Stimulated activated CD4-positive, alpha-beta T cell treated with anti-CD3 and anti-CD28 coated beads, Interleukin-1b, Interleukin-23, amount 100 ng/mL, for 24 hours (primary cell): ENCODE data around the gene FGF3.

Experiments
- DNase-seq, 4 experiments: peaks; one replicate each; pipeline ENCODE4 v3.0.0-alpha.2; 2020; ENCODE audit warnings: low read depth in 4 of 4, low spot score in 1 of 4

The FGF3 gene

DNA sequence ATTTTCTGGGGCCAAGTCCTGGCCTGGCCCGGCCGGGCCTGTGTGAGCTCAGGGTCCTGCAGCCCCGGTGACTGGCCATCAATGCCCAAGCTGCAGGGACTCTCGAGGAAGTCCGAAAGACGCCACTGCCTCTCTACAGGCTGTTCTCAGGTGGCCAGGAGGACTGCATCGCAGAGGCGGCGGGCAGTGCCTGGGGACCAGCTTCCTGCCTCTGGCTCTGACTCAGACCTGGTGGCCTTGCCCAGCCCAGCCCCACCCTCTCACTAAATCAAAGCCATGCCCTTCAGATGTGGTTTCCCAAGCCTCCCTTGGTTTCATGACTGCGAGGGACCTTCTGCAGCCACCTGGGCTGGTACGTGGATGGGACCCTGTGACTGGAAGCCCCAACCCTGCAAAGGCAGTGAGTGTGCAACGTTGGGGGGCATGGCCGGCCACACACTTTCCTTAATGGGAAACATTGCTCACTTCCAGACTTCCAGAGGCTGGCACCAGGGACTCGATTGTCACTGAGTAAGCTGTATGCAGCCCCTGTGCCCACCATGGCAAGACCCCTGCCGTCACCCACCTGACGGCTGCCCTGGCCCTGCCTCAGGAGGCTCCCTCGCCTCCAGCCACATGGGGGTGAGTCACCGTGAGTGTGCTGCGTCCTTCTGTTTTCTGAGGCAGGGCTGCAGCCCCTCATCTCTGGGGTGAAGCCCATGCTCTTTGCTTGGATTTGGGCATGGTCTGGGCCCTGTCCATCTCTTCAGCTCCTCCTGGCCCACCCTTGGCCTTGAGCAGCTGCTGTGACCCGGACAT is 6.0 kb upstream of the FGF3 start:
- no peak for DNase-seq

- no peak for DNase-seq
Measured at GRCh38 chr11:69823641-69824265, 4.5 kb upstream of the FGF3 start.

DNA sequence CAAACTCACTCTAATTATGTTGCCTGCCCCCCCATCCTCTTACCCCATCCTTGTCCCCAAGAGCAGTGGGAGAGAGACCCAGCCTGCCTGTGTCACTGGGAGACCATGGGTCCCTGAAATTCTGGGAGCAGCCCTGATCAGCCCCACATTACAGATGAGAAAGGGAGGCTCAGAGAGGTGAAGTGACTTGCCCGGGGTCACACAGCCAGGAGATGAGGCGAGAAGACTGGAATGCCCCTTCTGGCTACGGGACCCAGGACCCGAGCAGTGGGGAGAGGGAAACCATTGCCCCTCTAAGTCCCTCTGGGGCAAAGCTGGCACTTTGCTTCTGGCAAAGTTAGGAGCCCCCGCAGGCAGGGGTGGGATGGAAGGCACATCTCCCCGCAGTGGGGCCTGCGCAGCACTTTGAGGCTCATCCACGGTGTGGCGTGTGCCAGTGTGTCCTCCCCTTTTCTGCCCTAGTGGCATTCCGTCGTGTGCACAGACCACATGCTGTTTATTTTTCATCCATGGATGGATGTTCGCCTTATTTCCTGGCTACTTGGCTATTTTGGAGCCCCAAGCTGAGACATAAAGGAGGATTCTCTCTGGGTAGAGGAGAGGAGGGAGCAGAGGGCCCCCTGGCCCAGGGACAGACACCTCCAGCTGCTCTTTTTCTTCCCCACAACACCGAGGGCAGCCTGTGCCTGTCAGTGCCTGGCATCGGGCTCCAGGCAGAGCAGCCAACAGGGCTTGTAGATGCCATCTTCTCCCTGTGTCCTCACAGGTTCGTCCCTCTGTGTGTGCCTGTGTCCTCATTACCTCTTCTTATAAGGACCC is 3.7 kb upstream of the FGF3 start:
- no peak for DNase-seq

GRCh38 chr11:69821511-69822040 is 2.4 kb upstream of the FGF3 start:
- DNase-seq: no peak

DNA sequence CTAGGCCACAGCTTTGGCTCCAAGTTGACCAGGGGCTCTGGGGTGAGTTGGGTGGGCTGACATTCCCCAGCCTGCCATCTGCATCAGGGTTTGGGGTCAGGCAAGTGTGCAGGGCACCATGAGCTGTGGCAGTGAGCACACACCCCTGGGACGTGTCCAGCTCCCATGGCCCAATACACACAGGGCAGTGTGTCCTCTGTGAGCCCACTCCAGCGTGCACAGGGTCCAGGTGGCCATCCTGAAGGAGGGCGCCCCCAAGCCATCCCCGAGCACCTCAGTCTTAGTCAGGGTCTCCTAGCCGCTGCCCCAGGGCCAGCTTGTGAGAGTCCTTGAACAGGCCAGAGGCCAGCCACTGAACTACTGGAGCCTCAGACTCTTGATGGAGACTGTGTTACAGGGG is 1.2 kb upstream of the FGF3 start:
- DNase-seq: no peak

DNA sequence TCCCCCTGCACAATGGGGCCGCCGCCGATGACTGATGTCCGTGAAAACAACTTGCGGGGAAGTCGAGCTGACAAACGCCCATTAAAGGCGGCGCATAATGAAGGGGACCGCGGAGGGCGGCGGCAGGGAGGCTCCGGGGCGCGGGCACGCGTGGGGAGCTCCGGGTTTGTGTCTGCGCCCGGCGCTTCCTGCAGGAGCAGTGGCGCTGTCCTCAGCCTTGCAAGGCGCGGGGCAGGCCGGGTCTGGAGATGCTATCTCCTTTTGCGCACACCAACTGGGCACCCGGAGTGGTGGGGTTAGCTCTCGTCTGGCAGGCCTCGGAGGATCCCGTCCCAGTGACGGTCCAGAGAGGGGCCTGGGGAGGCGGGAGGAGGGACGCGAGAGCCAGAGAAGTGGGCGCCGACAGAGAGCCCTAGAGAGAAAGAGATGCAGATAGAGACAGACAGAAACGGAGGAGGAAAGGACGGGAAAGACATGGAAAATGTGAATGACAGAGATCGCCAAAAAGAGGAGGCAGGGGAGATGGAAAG is 390 bp upstream of the FGF3 start:
- DNase-seq: no peak

GRCh38 chr11:69818231-69818602 is 999 bp downstream of the FGF3 start:
- no peak for DNase-seq

DNA sequence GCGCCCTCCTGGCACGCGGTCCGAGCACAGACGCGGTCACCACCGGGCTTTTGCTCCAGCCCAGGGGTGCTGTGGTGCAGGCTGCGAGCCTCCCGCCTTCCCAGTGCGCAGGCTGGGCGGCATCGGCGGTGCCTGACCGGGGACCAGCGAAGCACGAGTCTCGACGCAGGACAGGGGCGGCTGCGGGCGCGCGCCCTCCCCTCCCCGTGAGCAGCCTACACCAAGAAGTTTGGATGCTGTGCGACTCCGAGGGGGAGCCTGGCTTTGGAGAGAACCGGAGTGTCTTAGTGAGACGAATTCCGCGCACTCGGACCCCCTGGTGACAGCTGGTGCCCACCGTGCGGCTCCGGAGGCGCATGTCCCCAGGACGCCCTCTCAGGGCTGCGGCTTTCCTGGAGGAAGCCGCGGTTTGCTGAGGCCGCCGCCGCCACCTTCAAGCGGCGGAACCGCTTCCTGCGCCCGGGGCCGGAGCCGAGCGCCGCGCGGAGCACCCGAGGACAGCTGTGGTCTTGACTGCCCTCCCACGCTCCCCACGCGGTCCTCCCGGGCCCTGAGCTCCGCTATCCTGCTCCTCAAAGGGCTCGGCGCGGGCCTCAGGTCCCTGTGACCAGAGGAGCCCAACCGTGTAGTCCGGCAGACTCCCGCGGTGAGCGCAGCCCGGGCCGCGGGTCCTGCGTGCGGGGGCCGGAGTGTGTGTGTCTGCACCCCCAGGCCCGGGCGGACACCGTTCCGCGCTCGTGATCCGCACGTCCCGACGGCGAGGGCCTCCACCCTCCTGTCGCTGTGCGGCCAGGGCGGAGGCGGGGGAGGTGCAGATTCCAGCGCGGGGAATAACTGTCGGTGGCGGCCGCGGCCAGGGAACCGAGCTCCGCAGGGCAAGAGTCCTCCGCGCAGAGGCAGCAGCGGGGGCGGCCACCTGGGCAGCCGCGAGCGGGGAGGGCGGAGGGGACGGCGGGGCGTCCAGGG is 1.7 kb downstream of the FGF3 start:
- DNase-seq: no peak

GRCh38 chr11:69816671-69817070 is 2.5 kb downstream of the FGF3 start:
- no peak for DNase-seq

- DNase-seq: no peak
Measured at GRCh38 chr11:69815973-69816372, 3.2 kb downstream of the FGF3 start.

DNA sequence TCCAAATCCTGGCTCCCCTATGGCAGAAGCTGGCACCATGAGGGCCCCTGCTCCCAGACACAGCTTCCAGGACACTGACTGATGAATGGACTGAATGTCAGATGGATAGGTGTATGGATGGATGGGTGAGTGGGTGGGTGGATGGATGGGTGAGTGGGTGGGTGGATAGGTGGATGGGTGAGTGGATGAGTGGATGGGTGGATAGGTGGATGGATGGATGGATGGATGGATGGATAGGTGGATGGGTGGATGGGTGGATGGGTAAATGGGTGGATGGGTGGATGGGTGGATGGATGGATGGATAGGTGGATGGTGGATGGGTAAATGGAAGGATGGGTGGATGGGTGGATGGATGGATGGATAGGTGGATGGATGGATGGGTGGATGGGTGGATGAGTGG is 4.3 kb downstream of the FGF3 start:
- no peak for DNase-seq

DNA sequence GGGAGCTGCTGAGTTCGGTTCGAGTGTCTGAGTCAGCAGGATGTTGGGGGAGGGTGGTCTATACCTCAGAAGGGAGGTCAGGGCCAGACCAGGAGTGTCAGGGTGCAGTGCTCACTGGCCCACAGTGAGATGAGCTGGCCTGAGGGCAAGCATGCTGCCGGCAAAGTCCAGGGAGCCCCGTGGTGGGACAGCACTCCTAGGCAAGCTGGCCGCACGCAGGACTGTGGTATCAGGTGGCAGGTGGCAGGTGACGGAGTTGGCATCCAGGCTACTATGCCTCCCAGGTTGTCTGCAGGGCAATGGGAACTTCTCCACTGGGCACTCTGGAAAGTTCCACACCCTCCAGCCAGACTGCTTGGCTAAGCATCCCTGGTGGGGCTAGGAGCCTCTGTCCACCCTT is 4.8 kb downstream of the FGF3 start:
- DNase-seq: no peak

GRCh38 chr11:69813839-69814238 is 5.4 kb downstream of the FGF3 start:
- DNase-seq: no peak

- DNase-seq: no peak
Measured at GRCh38 chr11:69812946-69813345, 6.3 kb downstream of the FGF3 start.

DNA sequence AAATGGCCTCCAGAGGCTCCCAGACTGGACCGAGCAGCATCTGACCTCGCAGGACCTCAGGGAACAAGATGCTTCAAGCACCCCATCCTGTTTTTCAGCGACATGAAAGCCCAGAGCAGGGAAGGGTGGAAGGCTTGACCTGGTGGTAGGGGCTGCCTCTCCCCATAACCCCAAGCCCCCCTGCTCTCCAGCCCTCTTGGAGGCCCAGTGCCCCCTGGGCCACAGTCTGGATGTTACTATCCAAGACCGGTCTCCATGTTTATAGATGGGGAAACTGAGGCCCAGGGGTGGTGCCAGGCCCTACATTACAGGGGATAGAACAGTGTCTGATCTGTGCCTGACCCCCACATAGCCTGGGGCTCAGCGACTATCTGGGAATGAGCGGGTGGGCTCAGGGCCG is 7.0 kb downstream of the FGF3 start:
- DNase-seq: no peak

- DNase-seq: no peak
Measured at GRCh38 chr11:69811431-69811830, 7.8 kb downstream of the FGF3 start.

- DNase-seq: no peak
Measured at GRCh38 chr11:69810289-69811118, 8.7 kb downstream of the FGF3 start.

DNA sequence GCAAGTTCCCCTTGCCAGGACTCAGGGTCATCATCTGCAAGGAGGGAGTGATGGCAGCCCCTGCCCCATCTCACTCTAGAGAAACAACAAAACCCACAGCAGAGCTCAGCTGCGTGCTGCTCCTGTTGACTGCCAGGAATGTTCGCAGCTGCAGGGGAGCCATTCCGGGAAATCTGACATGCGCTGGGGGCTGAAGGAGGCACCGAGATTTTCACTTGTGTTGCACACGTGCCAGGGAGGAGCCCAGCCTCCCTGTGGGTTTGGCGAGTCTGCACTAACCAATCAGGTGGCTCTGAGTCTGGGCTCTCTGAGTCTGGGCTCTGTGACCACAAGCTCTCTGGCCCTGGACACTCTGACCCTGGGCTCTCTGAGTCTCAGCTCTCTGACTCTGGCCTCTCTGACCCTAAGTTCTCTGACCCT is 10.5 kb downstream of the FGF3 start:
- no peak for DNase-seq

GRCh38 chr11:69807106-69807815 is 12.0 kb downstream of the FGF3 start:
- DNase-seq: no peak
